ENCODE data around the gene SF3A2. TPM values are rescaled to one million over a fixed set of nuclear protein-coding genes. Genes with fewer than 3 reads are reported as not detected.

Gene SF3A2
- total RNA-seq, 1 donor from 2014 or later = 14.4 TPM

GRCh38 chr19:2245273-2245672 is 8.6 kb downstream of the SF3A2 start:
- H3K4me1 Mint-ChIP-seq = peaks cover 22% of the 10 kb centered on the region
- H3K9me3 ChIP-seq (ENCODE audit: low read depth) = no peaks in the 10 kb centered on the region
- no peak overlapping the region for H3K27ac Mint-ChIP-seq
- H3K27me3 ChIP-seq = no peaks in the 10 kb centered on the region
- peaks cover 41% of the 10 kb centered on the region for H3K79me2 ChIP-seq (ENCODE audit: low read depth)
- no peaks in the 10 kb centered on the region for H3K9me3 Mint-ChIP-seq
- H3K4me3 Mint-ChIP-seq = no peak overlapping the region
- H3K4me2 ChIP-seq = no peak overlapping the region
- no peak overlapping the region for H3K4me3 ChIP-seq
- H3K27me3 Mint-ChIP-seq (ENCODE audit: insufficient read depth, low read depth) = peaks cover 5% of the 10 kb centered on the region
- peaks cover 6% of the 10 kb centered on the region for H3F3A ChIP-seq (ENCODE audit: low read depth)
- H3K36me3 Mint-ChIP-seq = no peaks in the 10 kb centered on the region
- H3K4me1 ChIP-seq = peaks cover 8% of the 10 kb centered on the region
- H3K9ac ChIP-seq = no peak overlapping the region
- TF ChIP-seq EZH2phosphoT487 (IDR thresholded peaks at IDR 0.05) (no peak), CTCF (IDR thresholded peaks at IDR 0.05) (no peak), EZH2 (IDR thresholded peaks at IDR 0.05) (no peak)
- no peak overlapping the region for H2AFZ ChIP-seq (replicated peaks)
- H4K20me1 ChIP-seq (ENCODE audit: low read depth) = peaks cover 81% of the 10 kb centered on the region
- H3K27ac ChIP-seq = no peak overlapping the region
- DNase-seq (ENCODE audit: low spot score) = no peak
- no peaks in the 10 kb centered on the region for H3K36me3 ChIP-seq

GRCh38 chr19:2246014-2246620 is 9.5 kb downstream of the SF3A2 start:
- no peak overlapping the region for H2AFZ ChIP-seq (replicated peaks)
- no peaks in the 10 kb centered on the region for H3K9me3 ChIP-seq (ENCODE audit: low read depth)
- no peak overlapping the region for H3K27ac ChIP-seq
- no peak for TF ChIP-seq EZH2 (IDR thresholded peaks at IDR 0.05)
- TF ChIP-seq CTCF (IDR thresholded peaks at IDR 0.05) = no peak
- TF ChIP-seq EZH2phosphoT487 (IDR thresholded peaks at IDR 0.05) = no peak
- no peaks in the 10 kb centered on the region for H3K36me3 ChIP-seq
- no peak overlapping the region for H3K27ac Mint-ChIP-seq
- H3K4me1 Mint-ChIP-seq = peaks cover 13% of the 10 kb centered on the region
- H3F3A ChIP-seq (ENCODE audit: low read depth) = peaks cover 6% of the 10 kb centered on the region
- no peak overlapping the region for H3K4me2 ChIP-seq
- no peaks in the 10 kb centered on the region for H3K27me3 ChIP-seq
- H3K4me1 ChIP-seq = no peaks in the 10 kb centered on the region
- peaks cover 5% of the 10 kb centered on the region for H3K27me3 Mint-ChIP-seq (ENCODE audit: insufficient read depth, low read depth)
- H4K20me1 ChIP-seq (ENCODE audit: low read depth) = peaks cover 73% of the 10 kb centered on the region
- no peak overlapping the region for H3K9ac ChIP-seq
- no peak for DNase-seq (ENCODE audit: low spot score)
- H3K4me3 ChIP-seq = no peak overlapping the region
- no peaks in the 10 kb centered on the region for H3K36me3 Mint-ChIP-seq
- H3K9me3 Mint-ChIP-seq = no peaks in the 10 kb centered on the region
- H3K79me2 ChIP-seq (ENCODE audit: low read depth) = peaks cover 33% of the 10 kb centered on the region
- H3K4me3 Mint-ChIP-seq = no peak overlapping the region

- Histone ChIP-seq H3K36me3 (no peaks in the 10 kb centered on the region), H3K9me3 (ENCODE audit: low read depth) (no peaks in the 10 kb centered on the region), H4K20me1 (ENCODE audit: low read depth) (peaks cover 65% of the 10 kb centered on the region), H3K27ac (no peak overlapping the region), H3K4me2 (no peak overlapping the region), H3K27me3 (no peaks in the 10 kb centered on the region), H3K79me2 (ENCODE audit: low read depth) (peaks cover 25% of the 10 kb centered on the region), H3K4me1 (no peaks in the 10 kb centered on the region), H3F3A (ENCODE audit: low read depth) (peaks cover 6% of the 10 kb centered on the region), H2AFZ (replicated peaks) (no peak overlapping the region), H3K9ac (no peak overlapping the region), H3K4me3 (no peak overlapping the region)
- peaks cover 5% of the 10 kb centered on the region for H3K27me3 Mint-ChIP-seq (ENCODE audit: insufficient read depth, low read depth)
- no peaks in the 10 kb centered on the region for H3K36me3 Mint-ChIP-seq
- no peak for TF ChIP-seq EZH2 (IDR thresholded peaks at IDR 0.05)
- no peak for TF ChIP-seq CTCF (IDR thresholded peaks at IDR 0.05)
- TF ChIP-seq EZH2phosphoT487 (IDR thresholded peaks at IDR 0.05) = no peak
- no peak for DNase-seq (ENCODE audit: low spot score)
- no peak overlapping the region for H3K27ac Mint-ChIP-seq
- no peak overlapping the region for H3K4me3 Mint-ChIP-seq
- H3K9me3 Mint-ChIP-seq = no peaks in the 10 kb centered on the region
- peaks cover 7% of the 10 kb centered on the region for H3K4me1 Mint-ChIP-seq
These were observed 10.3 kb downstream of the SF3A2 start for GRCh38 chr19:2246801-2247361.
